ENCODE data around the gene EIF2S3B.

DNA sequence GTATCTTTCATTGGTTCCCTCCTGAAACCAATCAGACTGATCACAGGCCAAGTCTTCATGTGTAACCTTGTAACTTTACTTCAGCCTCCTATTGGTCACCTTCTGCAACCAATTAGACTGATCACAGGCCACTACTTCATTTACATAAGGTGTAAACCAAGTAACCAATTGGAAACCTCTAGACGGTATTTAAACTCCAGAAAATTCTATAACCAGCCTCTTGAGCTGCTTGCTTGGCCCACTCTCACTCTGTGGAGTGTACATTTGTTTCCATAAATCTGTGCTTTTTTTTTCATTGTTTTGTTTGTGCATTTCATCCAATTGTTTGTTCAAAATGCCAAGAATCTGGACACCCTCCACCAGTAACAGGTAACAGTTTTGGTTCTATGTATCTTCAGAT is 47.5 kb downstream of the EIF2S3B start:
- TF ChIP-seq, protein P1, sequence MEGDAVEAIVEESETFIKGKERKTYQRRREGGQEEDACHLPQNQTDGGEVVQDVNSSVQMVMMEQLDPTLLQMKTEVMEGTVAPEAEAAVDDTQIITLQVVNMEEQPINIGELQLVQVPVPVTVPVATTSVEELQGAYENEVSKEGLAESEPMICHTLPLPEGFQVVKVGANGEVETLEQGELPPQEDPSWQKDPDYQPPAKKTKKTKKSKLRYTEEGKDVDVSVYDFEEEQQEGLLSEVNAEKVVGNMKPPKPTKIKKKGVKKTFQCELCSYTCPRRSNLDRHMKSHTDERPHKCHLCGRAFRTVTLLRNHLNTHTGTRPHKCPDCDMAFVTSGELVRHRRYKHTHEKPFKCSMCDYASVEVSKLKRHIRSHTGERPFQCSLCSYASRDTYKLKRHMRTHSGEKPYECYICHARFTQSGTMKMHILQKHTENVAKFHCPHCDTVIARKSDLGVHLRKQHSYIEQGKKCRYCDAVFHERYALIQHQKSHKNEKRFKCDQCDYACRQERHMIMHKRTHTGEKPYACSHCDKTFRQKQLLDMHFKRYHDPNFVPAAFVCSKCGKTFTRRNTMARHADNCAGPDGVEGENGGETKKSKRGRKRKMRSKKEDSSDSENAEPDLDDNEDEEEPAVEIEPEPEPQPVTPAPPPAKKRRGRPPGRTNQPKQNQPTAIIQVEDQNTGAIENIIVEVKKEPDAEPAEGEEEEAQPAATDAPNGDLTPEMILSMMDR (IDR thresholded peaks at IDR 0.05), result no peak
- TF ChIP-seq EZH2 (IDR thresholded peaks at IDR 0.05) (no peak), EZH2phosphoT487 (IDR thresholded peaks at IDR 0.05) (no peak)
